ENCODE data around the gene SUPT20H.
"Not testable (repeated sequence)": the region's sequence is repeated elsewhere in the genome, so short reads cannot be mapped to it uniquely, and the experiment has no call there.

Gene SUPT20H

GRCh38 chr13:37069597-37070103 lies 10.2 kb upstream of the SUPT20H start:
- DNase-seq (ENCODE audit: low read depth): no peak

GRCh38 chr13:37068962-37069361 lies 9.5 kb upstream of the SUPT20H start:
- DNase-seq (ENCODE audit: low read depth): no peak

GRCh38 chr13:37067874-37068273 lies 8.4 kb upstream of the SUPT20H start:
- no peak for DNase-seq (ENCODE audit: low read depth)

GRCh38 chr13:37065890-37066526 lies 6.5 kb upstream of the SUPT20H start:
- no peak for DNase-seq (ENCODE audit: low read depth)

- no peak for DNase-seq (ENCODE audit: low read depth)
Measured at GRCh38 chr13:37059848-37060192, 332 bp upstream of the SUPT20H start.

GRCh38 chr13:37056228-37056627 lies 3.3 kb downstream of the SUPT20H start:
- not testable (repeated sequence) for DNase-seq (ENCODE audit: low read depth)

- not testable (repeated sequence) for DNase-seq (ENCODE audit: low read depth)
Measured at GRCh38 chr13:37053111-37053510, 6.4 kb downstream of the SUPT20H start.

- no peak for DNase-seq (ENCODE audit: low read depth)
Measured at GRCh38 chr13:37049810-37050209, 9.7 kb downstream of the SUPT20H start.

- DNase-seq (ENCODE audit: low read depth): no peak
Measured at GRCh38 chr13:37047846-37048245, 11.6 kb downstream of the SUPT20H start.

- DNase-seq (ENCODE audit: low read depth): no peak
Measured at GRCh38 chr13:37047032-37047431, 12.5 kb downstream of the SUPT20H start.

- no peak for DNase-seq (ENCODE audit: low read depth)
Measured at GRCh38 chr13:37046062-37046461, 13.4 kb downstream of the SUPT20H start.

- DNase-seq (ENCODE audit: low read depth): no peak
Measured at GRCh38 chr13:37040789-37041188, 18.7 kb downstream of the SUPT20H start.

GRCh38 chr13:37039896-37040295 lies 19.6 kb downstream of the SUPT20H start:
- DNase-seq (ENCODE audit: low read depth): no peak

GRCh38 chr13:37037241-37037640 lies 22.2 kb downstream of the SUPT20H start:
- no peak for DNase-seq (ENCODE audit: low read depth)

GRCh38 chr13:37029617-37030016 lies 29.9 kb downstream of the SUPT20H start:
- no peak for DNase-seq (ENCODE audit: low read depth)

GRCh38 chr13:37027639-37028038 lies 31.8 kb downstream of the SUPT20H start:
- no peak for DNase-seq (ENCODE audit: low read depth)

GRCh38 chr13:37026771-37027170 lies 32.7 kb downstream of the SUPT20H start:
- DNase-seq (ENCODE audit: low read depth): no peak

- no peak for DNase-seq (ENCODE audit: low read depth)
Measured at GRCh38 chr13:37023871-37024270, 35.6 kb downstream of the SUPT20H start.

GRCh38 chr13:37014609-37015008 lies 44.9 kb downstream of the SUPT20H start:
- DNase-seq (ENCODE audit: low read depth): no peak

GRCh38 chr13:37011788-37012187 lies 47.7 kb downstream of the SUPT20H start:
- no peak for DNase-seq (ENCODE audit: low read depth)

GRCh38 chr13:37011002-37011401 lies 48.5 kb downstream of the SUPT20H start:
- no peak for DNase-seq (ENCODE audit: low read depth)

- DNase-seq (ENCODE audit: low read depth): no peak
Measured at GRCh38 chr13:37010424-37010823, 49.1 kb downstream of the SUPT20H start.

- no peak for DNase-seq (ENCODE audit: low read depth)
Measured at GRCh38 chr13:37009692-37010091, 49.8 kb downstream of the SUPT20H start.

- DNase-seq (ENCODE audit: low read depth): no peak
Measured at GRCh38 chr13:37001921-37002250, 57.6 kb downstream of the SUPT20H start.

Data from CMK (cell line).